Kidney (tissue), 14 donors: ENCODE results near the gene CNIH3. TPM values are rescaled to one million over a fixed set of nuclear protein-coding genes. Genes with fewer than 3 reads are reported as not detected.
"Not testable (repeated sequence)": the region's sequence is repeated elsewhere in the genome, so short reads cannot be mapped to it uniquely, and the experiment has no call there.

ENCODE experiments used
- DNase-seq, 5 donors: peaks; one replicate each; pipeline ENCODE4 v3.0.0-alpha.2; 2013 to 2020
- FAIRE-seq: peaks from 2 replicates; lab custom pipeline; 2012; peaks lifted over from hg19 to GRCh38; lab: Jason Lieb, UNC
- H3K27ac ChIP-seq, 2 donors: one replicate each; pipeline ENCODE4 v1.7.0; 2013; ENCODE audit warnings: low read depth in 2 of 2, low read length in 2 of 2, inconsistent platforms in 1 of 2
- H3K27me3 ChIP-seq: one replicate; pipeline ENCODE4 v1.7.1; 2013; ENCODE audit warnings: low read length, inconsistent platforms; ENCODE audit not compliant: control insufficient read depth, insufficient read depth
- H3K36me3 ChIP-seq, 3 donors: one replicate each; pipeline versions ENCODE4 v1.7.0 to v1.7.1; 2013; ENCODE audit warnings: low read length in 3 of 3, control low read depth in 1 of 3, inconsistent platforms in 1 of 3; ENCODE audit not compliant: insufficient read depth in 3 of 3, control insufficient read depth in 2 of 3
- H3K4me1 ChIP-seq, 3 donors: one replicate each; pipeline versions ENCODE4 v1.7.0 to v1.7.1; 2013; ENCODE audit warnings: low read length in 3 of 3, inconsistent platforms in 1 of 3, low read depth in 1 of 3; ENCODE audit not compliant: control insufficient read depth in 2 of 3, insufficient read depth in 2 of 3
- H3K4me3 ChIP-seq, 3 donors: one replicate each; pipeline versions ENCODE4 v1.7.0 to v1.8.1; 2013; ENCODE audit warnings: low read length in 3 of 3, control low read depth in 1 of 3, inconsistent platforms in 1 of 3
- H3K9ac ChIP-seq, 3 donors: one replicate each; pipeline versions ENCODE4 v1.7.0 to v1.7.1; 2013; ENCODE audit warnings: low read length in 3 of 3, control low read depth in 1 of 3, inconsistent platforms in 1 of 3
- H3K9me3 ChIP-seq, 3 donors: one replicate each; pipeline versions ENCODE4 v1.7.0 to v1.7.1; 2013; ENCODE audit warnings: low read length in 3 of 3, control low read depth in 1 of 3, inconsistent platforms in 1 of 3; ENCODE audit not compliant: control insufficient read depth in 2 of 3, insufficient read depth in 1 of 3
- intact Hi-C: fragments of 100-400 bp; cut with DNase I; formaldehyde crosslinking; loops from one replicate; pipeline ENCODE4 v1.11.1; 2022
- polyA plus RNA-seq: library from polyadenylated mRNA; stranded (reverse); fragments of 350-450 nt; fragmentation: Illumina TruSeq; extraction: RNeasy Lipid Tissue Mini Kit (QIAGEN cat#74804); gene quantifications from one replicate; pipeline ENCODE4 v1.2.3, GENCODE V29; 2014; ENCODE audit warnings: low read depth, low replicate concordance; ENCODE audit not compliant: insufficient read depth
- total RNA-seq: library from RNA; stranded (reverse); fragmentation: NEBNext Ultra II Directional; extraction: Animal tissue kit (Norgen Biotek cat#: 25700); gene quantifications from one replicate; pipeline ENCODE4 v1.2.1, GENCODE V29; 2021
- TF ChIP-seq, protein P1 (sequence below): IDR thresholded peaks from 3 replicates; pipeline ENCODE4 v1.5.1; 2012; ENCODE audit warnings: mild to moderate bottlenecking, moderate library complexity, borderline replicate concordance; ENCODE audit not compliant: insufficient read depth; ENCODE audit errors: extremely low read depth
- donor health status: control.
- donor health status: control.
- donor health status: control.
- donor health status: control.
- donor health status: control.
- donor health status: DM: yes; HTN: yes; CAD: no.
- donor health status: Normal renal cell carcinoma (clear cell type).

Gene CNIH3
- total and polyA plus RNA-seq, 2 donors from 2014 or later, result 4.3 to 7.6 TPM

DNA sequence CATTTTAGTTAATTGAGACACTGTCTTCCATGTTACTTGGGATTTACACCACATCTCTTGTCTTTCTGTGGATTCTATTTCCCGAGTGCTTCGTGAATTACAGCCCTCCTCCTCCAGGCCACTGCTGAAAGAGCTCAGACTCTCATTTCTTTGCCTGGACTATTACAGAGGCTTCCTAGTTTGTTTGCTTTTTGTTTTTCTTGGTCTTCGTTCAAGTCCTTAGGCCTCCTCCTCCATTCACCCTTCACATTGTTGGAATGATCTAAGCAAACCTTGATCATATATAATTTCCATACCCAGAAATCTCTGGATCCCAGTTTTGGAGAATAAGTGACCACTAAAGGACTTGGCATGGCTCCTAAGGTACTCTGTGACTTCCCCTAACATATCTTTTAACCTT lies 94.1 kb downstream of the CNIH3 start:
- Histone ChIP-seq H3K4me1 (no peaks in the 10 kb centered on the region), H3K27ac (no peak overlapping the region), H3K36me3 (no peaks in the 10 kb centered on the region), H3K9me3 (no peaks in the 10 kb centered on the region), H3K4me3 (no peak overlapping the region), H3K9ac (no peak overlapping the region), H3K27me3 (no peaks in the 10 kb centered on the region)
- DNase-seq (no peak), FAIRE-seq (no peak)
- intact Hi-C loops, result no loop called here
- TF ChIP-seq, protein P1, sequence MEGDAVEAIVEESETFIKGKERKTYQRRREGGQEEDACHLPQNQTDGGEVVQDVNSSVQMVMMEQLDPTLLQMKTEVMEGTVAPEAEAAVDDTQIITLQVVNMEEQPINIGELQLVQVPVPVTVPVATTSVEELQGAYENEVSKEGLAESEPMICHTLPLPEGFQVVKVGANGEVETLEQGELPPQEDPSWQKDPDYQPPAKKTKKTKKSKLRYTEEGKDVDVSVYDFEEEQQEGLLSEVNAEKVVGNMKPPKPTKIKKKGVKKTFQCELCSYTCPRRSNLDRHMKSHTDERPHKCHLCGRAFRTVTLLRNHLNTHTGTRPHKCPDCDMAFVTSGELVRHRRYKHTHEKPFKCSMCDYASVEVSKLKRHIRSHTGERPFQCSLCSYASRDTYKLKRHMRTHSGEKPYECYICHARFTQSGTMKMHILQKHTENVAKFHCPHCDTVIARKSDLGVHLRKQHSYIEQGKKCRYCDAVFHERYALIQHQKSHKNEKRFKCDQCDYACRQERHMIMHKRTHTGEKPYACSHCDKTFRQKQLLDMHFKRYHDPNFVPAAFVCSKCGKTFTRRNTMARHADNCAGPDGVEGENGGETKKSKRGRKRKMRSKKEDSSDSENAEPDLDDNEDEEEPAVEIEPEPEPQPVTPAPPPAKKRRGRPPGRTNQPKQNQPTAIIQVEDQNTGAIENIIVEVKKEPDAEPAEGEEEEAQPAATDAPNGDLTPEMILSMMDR, result no peak

- FAIRE-seq, H3K4me3 ChIP-seq, intact Hi-C loops, H3K27me3 ChIP-seq, H3K9me3 ChIP-seq, H3K4me1 ChIP-seq, H3K9ac ChIP-seq, H3K27ac ChIP-seq, H3K36me3 ChIP-seq, DNase-seq: not testable (repeated sequence)
Observed at GRCh38 chr1:224711231-224711756, 95.2 kb downstream of the CNIH3 start.

- no peak overlapping the region for H3K27ac ChIP-seq
- H3K27me3 ChIP-seq, result no peaks in the 10 kb centered on the region
- DNase-seq (no peak), FAIRE-seq (no peak)
- intact Hi-C loops, result no loop called here
- TF ChIP-seq, protein P1, result no peak
- no peaks in the 10 kb centered on the region for H3K36me3 ChIP-seq
- H3K4me1 ChIP-seq, result no peaks in the 10 kb centered on the region
- H3K9me3 ChIP-seq, result no peaks in the 10 kb centered on the region
- H3K4me3 ChIP-seq, result no peak overlapping the region
- no peak overlapping the region for H3K9ac ChIP-seq
Observed at GRCh38 chr1:224711876-224712275, 95.8 kb downstream of the CNIH3 start.

- H3K27ac ChIP-seq, result no peak overlapping the region
- H3K4me3 ChIP-seq, result no peak overlapping the region
- TF ChIP-seq, protein P1, result no peak
- H3K9ac ChIP-seq, result no peak overlapping the region
- H3K9me3 ChIP-seq, result no peaks in the 10 kb centered on the region
- intact Hi-C loops, result no loop called here
- FAIRE-seq (no peak), DNase-seq (no peak)
- H3K36me3 ChIP-seq, result no peaks in the 10 kb centered on the region
- H3K4me1 ChIP-seq, result no peaks in the 10 kb centered on the region
- no peaks in the 10 kb centered on the region for H3K27me3 ChIP-seq
Observed at GRCh38 chr1:224713228-224713627, 97.1 kb downstream of the CNIH3 start.
